Stimulated activated CD4-positive, alpha-beta T cell treated with anti-CD3 and anti-CD28 coated beads, Interleukin-2, amount 100 ng/mL, for 24 hours (primary cell): ENCODE results near the gene TEAD2.
A peak's percentile ranks its signal among the peaks of the same experiment; 100 is the strongest.
"Not testable (repeated sequence)": the region's sequence is repeated elsewhere in the genome, so short reads cannot be mapped to it uniquely, and the experiment has no call there.

Experiments used
- DNase-seq, 2 donors: peaks; one replicate each; pipeline ENCODE4 v3.0.0-alpha.2; 2020

Gene TEAD2

GRCh38 chr19:49383599-49383998, 21.4 kb upstream of the TEAD2 start:
- DNase-seq, result no peak

DNA sequence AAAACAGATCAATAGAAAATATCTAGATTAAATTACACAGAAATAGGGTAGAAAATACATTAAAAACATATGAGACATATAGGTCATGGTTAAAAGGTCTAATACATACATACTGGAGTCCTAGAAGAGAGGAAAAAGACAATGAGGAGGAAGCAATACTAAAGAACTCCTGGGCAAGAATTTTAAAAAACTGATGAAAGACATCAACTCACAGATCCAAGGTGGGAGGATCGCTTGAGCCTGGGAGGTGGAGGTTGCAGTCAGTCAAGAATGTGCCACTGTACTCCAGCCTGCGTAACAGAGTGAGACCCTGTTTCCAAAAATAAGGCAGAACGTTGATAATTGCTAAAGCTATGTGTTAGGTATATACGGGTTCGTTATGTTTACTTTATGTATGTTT, 20.4 kb upstream of the TEAD2 start:
- DNase-seq, result no peak

- DNase-seq, result no peak
These were observed 18.2 kb upstream of the TEAD2 start for GRCh38 chr19:49380391-49380790.

GRCh38 chr19:49378512-49378911, 16.3 kb upstream of the TEAD2 start:
- DNase-seq, result no peak

DNA sequence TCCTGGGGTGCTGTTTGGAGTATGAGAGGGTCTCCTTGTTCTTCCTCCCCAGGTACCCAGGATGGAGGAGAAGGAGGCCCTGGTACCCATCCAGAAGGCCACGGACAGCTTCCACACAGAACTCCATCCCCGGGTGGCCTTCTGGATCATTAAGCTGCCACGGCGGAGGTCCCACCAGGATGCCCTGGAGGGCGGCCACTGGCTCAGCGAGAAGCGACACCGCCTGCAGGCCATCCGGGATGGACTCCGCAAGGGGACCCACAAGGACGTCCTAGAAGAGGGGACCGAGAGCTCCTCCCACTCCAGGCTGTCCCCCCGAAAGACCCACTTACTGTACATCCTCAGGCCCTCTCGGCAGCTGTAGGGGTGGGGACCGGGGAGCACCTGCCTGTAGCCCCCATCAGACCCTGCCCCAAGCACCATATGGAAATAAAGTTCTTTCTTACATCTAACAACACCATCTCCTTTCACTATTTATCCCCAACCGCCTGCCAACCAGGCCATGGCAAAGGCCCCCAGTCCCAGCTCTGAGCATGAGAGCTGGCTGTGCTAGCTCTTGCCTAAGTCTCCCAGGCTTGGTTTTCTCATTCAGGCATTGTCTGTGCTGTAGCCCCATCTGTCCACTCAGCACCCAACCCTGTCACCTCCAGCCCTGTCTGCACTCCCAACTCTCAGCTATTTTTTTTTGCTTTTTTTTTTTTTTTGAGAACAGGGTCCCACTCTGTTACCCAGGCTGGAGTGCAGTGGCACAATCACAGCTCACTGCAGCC, 12.6 kb upstream of the TEAD2 start:
- DNase-seq, result no peak

- not testable (repeated sequence) for DNase-seq
These were observed 11.0 kb upstream of the TEAD2 start for GRCh38 chr19:49373174-49373573.

DNA sequence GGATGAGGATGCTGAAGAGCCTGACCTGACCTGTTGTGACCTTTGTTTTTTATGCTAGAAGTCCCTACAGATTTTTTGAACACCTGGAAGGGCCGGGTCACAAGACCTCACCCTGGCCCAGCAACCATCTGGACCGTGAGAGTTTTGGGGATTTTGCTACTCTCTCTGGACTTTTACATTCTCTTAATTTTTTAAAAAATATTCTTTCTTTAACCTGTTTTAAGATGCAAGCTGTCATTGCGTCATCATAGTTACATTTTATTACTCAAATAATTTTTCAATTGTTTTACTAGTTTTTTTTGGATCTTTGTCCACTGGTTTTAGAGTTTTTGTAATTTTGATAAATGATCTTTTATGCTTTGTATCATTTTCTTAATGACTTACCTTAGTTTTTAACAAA, 9.0 kb upstream of the TEAD2 start:
- no peak for DNase-seq

DNA sequence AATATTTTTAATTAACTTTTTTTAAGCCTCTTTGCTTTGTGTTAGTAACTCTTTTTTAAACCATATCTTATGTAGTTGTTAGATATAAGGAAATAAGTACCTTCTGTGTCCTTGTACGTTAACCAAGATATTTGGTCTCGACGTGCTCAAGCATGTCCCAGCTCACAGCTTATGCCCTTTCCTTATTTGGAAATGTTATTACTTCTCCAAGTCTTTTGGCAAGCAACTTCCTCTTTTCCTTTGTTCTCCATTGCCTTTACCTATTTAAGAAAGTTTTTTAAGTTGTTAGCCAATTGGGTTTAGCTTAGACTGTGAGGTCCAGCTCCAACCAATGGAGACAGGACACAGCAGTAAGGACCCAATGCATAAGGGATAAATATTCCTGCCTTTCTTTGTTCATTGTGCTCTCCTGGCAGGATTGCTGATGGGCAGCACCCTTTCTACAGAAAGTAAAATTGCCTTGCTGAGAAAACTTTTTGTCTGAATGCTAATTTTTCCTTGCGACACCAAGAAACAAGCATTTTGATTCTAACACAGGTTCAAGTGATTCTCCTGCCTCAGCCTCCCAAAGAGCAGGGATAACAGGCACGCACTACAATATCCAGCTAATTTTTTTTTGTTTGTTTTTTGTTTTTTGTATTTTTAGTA, 6.6 kb upstream of the TEAD2 start:
- DNase-seq, result no peak

- no peak for DNase-seq
These were observed 3.9 kb upstream of the TEAD2 start for GRCh38 chr19:49366110-49366509.

GRCh38 chr19:49364083-49364737, 2.0 kb upstream of the TEAD2 start:
- no peak for DNase-seq

GRCh38 chr19:49363268-49364082, 1.3 kb upstream of the TEAD2 start, which contains the start of gene DKKL1:
Gene DKKL1, plus strand, starts transcription at chr19:49363877. Its CDS starts 122 bp downstream, at chr19:49363999.
- peak; percentile 70 to 87 for DNase-seq

DNA sequence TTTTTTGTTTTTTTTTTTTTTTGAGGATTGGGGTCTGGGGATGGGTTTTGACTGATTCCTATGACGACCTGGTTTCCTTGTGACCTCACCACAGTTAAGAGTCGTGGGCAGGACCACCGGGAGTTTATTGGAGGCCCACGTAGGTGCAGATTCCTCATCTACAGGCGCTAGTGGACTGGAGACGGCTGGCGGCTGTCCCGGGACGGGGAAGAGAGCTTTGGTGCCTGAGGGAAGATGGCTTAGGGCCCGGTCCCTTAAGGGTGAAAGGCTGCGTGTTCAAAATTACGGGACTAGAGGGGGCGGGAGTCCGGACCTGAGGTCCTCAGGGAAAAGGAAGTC, 682 bp upstream of the TEAD2 start:
- no peak for DNase-seq

DNA sequence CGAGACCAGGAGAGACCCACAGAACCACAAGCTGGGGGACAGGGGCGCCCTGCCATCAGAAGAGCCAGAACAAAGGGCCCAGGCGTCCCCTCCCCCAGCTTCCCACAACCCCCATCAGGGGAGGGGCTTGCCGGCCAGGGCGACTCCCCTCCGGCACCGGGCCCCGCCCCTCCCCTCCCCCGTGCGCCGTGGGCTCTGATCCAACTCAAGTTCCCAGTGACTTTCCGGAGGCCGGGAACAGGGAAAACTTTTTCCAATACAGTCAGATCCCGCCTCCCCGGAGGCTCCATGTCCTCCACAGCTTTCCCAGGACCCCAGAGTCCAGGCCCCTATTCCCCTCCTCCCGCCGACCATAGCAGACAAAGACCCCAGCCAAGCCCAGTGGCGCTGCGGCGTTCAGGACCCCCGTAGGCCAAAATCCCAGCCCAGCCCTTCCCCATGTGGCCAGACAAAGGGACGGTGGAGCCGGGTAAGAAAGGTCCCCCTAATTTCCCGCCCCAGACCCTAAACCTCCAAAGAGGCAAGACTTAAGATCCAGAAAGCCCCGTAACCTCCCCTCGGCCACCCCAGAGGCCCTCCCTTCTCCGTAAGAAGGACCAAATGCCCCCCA, 673 bp downstream of the TEAD2 start:
- peak in 1 of 2 donors; percentile 28 for DNase-seq

DNA sequence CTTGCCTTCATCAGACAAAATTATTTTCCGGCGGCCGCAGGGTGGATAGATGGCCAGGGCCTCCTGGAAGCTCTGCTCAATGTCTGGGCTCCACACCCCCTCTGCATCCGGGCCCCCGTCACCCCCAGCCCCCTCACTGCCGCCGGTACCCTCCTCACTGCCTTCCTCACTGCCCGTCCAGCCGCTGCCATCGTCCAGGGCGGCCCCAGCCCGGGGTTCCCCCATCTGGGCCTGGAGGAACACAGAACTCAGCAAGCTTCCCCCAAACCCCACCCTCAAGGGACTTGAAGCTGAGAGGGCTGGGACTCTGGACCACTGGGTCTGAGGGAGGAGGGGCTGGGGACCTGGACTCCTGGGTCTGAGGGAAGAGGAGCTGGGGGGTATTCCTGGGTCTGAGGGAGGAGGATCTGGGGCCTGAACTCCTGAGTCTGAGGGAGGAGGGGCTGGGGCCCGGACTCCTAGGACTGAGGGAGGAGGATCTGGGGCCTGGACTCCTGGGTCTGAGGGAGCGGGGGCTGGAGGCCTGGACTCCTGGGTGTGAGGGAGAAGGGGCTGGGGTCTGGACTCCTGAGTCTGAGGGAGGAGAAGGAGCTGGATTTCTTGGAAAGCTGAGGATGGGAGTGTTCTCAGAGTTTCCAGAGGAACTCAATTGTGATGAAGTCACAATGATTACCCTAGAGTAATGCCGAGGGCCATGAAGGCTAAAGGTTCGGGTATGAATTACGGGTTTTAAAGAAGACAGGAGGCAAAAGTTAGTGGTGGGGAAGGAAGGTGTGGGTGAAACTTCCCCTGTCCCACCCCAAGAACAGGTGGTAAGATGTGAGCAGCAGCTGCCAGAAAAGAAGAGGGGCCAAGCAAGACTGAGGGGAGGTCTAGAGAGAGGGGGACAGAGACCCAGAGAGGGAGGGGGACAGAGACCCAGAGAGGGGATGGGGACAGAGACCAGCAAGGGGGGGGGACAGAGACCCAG, 2.1 kb downstream of the TEAD2 start:
- DNase-seq, result no peak

GRCh38 chr19:49357186-49357585, 5.0 kb downstream of the TEAD2 start:
- DNase-seq, result no peak

GRCh38 chr19:49356382-49356781, 5.8 kb downstream of the TEAD2 start:
- no peak for DNase-seq

DNA sequence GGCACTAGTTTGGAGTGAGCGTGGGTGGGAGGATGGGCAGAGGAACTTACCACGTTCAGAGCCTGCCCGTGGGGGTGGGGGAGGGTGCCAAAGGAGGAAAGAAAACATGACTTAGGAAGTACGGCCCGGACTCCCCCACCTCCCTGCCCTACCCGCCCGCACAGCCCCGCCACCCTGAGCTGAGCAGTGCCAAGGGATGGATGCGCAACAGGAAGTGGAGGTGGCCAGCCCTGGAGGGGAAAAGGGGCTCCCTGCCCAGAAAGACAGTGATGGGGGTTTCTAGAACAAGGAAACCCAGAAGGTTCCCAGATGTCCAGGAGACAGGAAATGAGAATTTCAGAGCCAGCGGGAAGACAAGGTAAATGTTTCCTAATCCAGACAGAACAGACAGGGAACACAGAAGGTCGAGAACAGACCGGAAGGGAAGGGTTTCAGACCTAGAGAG, 6.3 kb downstream of the TEAD2 start:
- DNase-seq, result no peak

DNA sequence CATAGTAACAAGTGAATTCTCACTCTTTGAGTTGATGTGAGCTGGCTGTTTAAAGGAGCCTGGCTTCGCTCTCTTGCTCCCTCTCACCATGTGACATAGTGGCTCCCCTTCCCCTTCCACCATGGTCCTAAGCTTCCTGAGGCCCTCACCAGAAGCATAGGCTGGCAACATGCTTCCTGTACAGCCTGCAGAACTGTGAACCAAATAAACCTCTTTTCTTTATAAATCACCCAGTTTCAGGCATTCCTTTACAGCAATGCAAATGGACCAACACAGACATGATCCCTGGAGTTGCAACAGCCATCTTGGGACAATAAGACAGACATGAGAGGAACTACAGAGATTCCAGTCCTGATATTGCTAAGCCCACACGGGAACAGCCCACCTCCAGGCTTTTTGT, 12.6 kb downstream of the TEAD2 start:
- no peak for DNase-seq

- DNase-seq, result no peak
These were observed 13.7 kb downstream of the TEAD2 start for GRCh38 chr19:49348305-49349189.

- DNase-seq, result no peak
These were observed 14.4 kb downstream of the TEAD2 start for GRCh38 chr19:49347835-49348234.
